Mesothelial cell of epicardium (in vitro differentiated cells): Measurements from ENCODE around the gene LAIR2. TPM values are rescaled to one million over a fixed set of nuclear protein-coding genes. Genes with fewer than 3 reads are reported as not detected.
"Not testable (repeated sequence)": the region's sequence is repeated elsewhere in the genome, so short reads cannot be mapped to it uniquely, and the experiment has no call there.

Source experiments
- DNase-seq, 2 experiments: peaks; one replicate each; pipeline ENCODE4 v3.0.0; 2021; ENCODE audit warnings: low spot score in 2 of 2; ENCODE audit not compliant: unreplicated experiment in 2 of 2
- H3K27ac Mint-ChIP-seq: 2 replicates; pipeline ENCODE4 v1.8.0; 2021; ENCODE audit warnings: mixed read lengths
- H3K27me3 Mint-ChIP-seq: 2 replicates; pipeline ENCODE4 v1.8.0; 2021; ENCODE audit warnings: low read depth, mixed read lengths
- H3K36me3 Mint-ChIP-seq: 2 replicates; pipeline ENCODE4 v1.8.0; 2021; ENCODE audit warnings: mixed read lengths
- H3K4me1 Mint-ChIP-seq: 2 replicates; pipeline ENCODE4 v1.8.0; 2021; ENCODE audit warnings: mixed read lengths
- H3K4me3 Mint-ChIP-seq: 2 replicates; pipeline ENCODE4 v1.8.0; 2021; ENCODE audit warnings: mild to moderate bottlenecking, moderate library complexity, mixed read lengths
- H3K9me3 Mint-ChIP-seq: 2 replicates; pipeline ENCODE4 v1.8.0; 2021; ENCODE audit warnings: mixed read lengths
- total RNA-seq: library from RNA; stranded (reverse); gene quantifications from 3 replicates; pipeline ENCODE4 v1.2.1, GENCODE V29; 2021
- TF ChIP-seq, protein P1 (sequence below): fragments of 200-600 bp; sonication (generic); IDR thresholded peaks from one replicate; pipeline ENCODE4 v1.5.0; 2021; ENCODE audit warnings: antibody characterized with exemption; ENCODE audit not compliant: unreplicated experiment

The LAIR2 gene
- total RNA-seq, 1 donor from 2014 or later, result not detected

DNA sequence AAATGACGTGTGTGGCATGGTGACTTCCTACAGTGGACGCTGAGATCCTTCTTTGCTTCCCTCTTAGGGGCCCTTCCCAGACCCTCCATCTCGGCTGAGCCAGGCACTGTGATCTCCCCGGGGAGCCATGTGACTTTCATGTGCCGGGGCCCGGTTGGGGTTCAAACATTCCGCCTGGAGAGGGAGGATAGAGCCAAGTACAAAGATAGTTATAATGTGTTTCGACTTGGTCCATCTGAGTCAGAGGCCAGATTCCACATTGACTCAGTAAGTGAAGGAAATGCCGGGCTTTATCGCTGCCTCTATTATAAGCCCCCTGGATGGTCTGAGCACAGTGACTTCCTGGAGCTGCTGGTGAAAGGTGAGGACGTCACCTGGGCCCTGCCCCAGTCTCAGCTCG lies 5.2 kb downstream of the LAIR2 start:
- Mint-ChIP-seq H3K27me3 (no peaks in the 10 kb centered on the region), H3K27ac (no peak overlapping the region), H3K9me3 (peaks cover 37% of the 10 kb centered on the region), H3K4me1 (no peaks in the 10 kb centered on the region), H3K4me3 (no peak overlapping the region), H3K36me3 (no peaks in the 10 kb centered on the region)
- DNase-seq, result no peak
- TF ChIP-seq, protein P1, sequence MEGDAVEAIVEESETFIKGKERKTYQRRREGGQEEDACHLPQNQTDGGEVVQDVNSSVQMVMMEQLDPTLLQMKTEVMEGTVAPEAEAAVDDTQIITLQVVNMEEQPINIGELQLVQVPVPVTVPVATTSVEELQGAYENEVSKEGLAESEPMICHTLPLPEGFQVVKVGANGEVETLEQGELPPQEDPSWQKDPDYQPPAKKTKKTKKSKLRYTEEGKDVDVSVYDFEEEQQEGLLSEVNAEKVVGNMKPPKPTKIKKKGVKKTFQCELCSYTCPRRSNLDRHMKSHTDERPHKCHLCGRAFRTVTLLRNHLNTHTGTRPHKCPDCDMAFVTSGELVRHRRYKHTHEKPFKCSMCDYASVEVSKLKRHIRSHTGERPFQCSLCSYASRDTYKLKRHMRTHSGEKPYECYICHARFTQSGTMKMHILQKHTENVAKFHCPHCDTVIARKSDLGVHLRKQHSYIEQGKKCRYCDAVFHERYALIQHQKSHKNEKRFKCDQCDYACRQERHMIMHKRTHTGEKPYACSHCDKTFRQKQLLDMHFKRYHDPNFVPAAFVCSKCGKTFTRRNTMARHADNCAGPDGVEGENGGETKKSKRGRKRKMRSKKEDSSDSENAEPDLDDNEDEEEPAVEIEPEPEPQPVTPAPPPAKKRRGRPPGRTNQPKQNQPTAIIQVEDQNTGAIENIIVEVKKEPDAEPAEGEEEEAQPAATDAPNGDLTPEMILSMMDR, result no peak

GRCh38 chr19:54508487-54508886 lies 5.9 kb downstream of the LAIR2 start:
- H3K27me3 Mint-ChIP-seq, H3K4me3 Mint-ChIP-seq, H3K4me1 Mint-ChIP-seq, DNase-seq, H3K36me3 Mint-ChIP-seq, H3K27ac Mint-ChIP-seq: not testable (repeated sequence)
- peaks cover 44% of the 10 kb centered on the region for H3K9me3 Mint-ChIP-seq

DNA sequence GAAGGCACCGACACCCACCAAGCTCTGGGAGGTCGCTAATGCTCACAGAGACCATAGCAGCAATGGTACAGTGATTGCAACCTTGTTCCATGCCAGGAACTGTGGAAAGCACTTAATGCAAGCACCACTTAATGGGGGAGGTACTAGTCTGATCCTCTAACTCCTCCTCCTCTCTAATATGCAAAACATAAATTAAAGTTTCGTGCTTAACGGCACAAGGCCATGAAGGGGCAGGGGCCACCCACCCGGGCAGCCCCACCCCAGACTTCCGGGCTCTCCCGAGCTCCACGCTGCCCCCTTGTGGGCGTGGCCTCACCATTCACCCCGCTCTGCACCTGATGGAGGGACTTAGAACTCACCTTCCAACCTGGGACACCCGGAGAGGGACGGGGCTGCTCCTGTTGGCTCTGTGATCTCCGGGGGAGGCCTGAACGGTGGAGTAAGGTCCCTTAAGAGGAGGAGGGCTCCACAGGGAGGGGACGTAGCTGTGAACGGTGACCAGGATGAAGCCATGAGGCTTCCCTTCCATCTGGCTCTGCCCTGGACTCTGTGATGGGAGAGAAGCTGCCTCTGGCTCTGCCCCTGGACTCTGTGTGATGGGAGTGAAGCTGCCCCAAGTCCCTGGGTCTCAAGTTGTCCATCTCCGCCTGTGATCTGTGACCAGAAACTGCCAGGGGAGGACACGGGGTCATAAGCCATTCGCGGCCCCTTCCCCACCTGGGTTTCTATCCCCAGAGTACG lies 6.7 kb downstream of the LAIR2 start:
- H3K36me3 Mint-ChIP-seq, H3K27ac Mint-ChIP-seq, DNase-seq, H3K27me3 Mint-ChIP-seq, H3K4me1 Mint-ChIP-seq, H3K4me3 Mint-ChIP-seq: not testable (repeated sequence)
- peaks cover 43% of the 10 kb centered on the region for H3K9me3 Mint-ChIP-seq

- H3K4me1 Mint-ChIP-seq, result no peaks in the 10 kb centered on the region
- DNase-seq, result no peak
- H3K36me3 Mint-ChIP-seq, result no peaks in the 10 kb centered on the region
- H3K4me3 Mint-ChIP-seq, result no peak overlapping the region
- peaks cover 54% of the 10 kb centered on the region for H3K9me3 Mint-ChIP-seq
- TF ChIP-seq, protein P1, result no peak
- H3K27me3 Mint-ChIP-seq, result no peaks in the 10 kb centered on the region
- H3K27ac Mint-ChIP-seq, result no peak overlapping the region
Measured at GRCh38 chr19:54515156-54515555, 12.5 kb downstream of the LAIR2 start.

DNA sequence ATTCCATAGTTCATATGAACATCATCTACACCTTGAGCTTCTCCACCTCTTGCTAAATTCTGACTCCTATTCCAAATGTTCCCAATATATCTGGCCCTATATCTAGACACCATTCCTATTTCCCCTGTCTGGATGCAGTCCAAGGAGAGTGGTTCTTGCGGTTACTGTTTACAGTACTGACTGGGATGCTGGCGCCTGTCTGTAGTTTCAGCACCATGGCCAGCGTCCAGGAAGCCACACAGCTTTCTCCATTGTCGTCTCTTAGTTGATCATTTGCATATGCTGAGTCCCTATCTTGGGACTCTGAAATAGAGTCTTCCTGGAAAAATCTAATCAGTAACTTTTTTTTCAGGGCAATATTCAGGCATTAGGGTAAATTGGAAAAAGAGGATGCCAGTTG lies 14.9 kb downstream of the LAIR2 start:
- no peaks in the 10 kb centered on the region for H3K27me3 Mint-ChIP-seq
- H3K27ac Mint-ChIP-seq, result no peak overlapping the region
- TF ChIP-seq, protein P1, result no peak
- no peak overlapping the region for H3K4me3 Mint-ChIP-seq
- peaks cover 7% of the 10 kb centered on the region for H3K36me3 Mint-ChIP-seq
- peaks cover 66% of the 10 kb centered on the region for H3K9me3 Mint-ChIP-seq
- DNase-seq, result no peak
- no peaks in the 10 kb centered on the region for H3K4me1 Mint-ChIP-seq

DNA sequence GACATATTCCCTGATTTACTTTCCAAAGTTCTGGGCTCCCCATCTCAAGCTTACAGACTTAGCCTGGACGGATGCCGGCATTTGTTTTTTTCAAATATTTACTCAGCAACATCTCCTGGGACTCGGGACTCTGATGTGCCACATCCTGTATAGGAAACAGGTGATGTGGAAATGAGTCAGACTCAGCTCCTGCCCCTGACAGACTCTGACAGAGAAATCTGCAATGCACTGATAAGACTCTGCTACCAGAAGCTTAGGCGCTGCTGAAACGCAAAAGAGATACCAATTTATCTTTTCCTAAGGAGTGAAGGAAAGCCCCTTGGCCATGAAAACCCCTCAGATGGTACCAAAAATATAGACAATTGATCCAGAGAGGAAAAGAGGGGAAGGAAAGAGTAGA lies 16.2 kb downstream of the LAIR2 start:
- no peaks in the 10 kb centered on the region for H3K27me3 Mint-ChIP-seq
- H3K27ac Mint-ChIP-seq, result no peak overlapping the region
- TF ChIP-seq, protein P1, result no peak
- DNase-seq, result no peak
- H3K4me1 Mint-ChIP-seq, result no peaks in the 10 kb centered on the region
- H3K36me3 Mint-ChIP-seq, result peaks cover 9% of the 10 kb centered on the region
- no peak overlapping the region for H3K4me3 Mint-ChIP-seq
- H3K9me3 Mint-ChIP-seq, result peaks cover 67% of the 10 kb centered on the region
